ENCODE data around the gene FPGS. TPM values are rescaled to one million over a fixed set of nuclear protein-coding genes. Genes with fewer than 3 reads are reported as not detected.
"Not testable (repeated sequence)": the region's sequence is repeated elsewhere in the genome, so short reads cannot be mapped to it uniquely, and the experiment has no call there.

Gene FPGS, protein sequence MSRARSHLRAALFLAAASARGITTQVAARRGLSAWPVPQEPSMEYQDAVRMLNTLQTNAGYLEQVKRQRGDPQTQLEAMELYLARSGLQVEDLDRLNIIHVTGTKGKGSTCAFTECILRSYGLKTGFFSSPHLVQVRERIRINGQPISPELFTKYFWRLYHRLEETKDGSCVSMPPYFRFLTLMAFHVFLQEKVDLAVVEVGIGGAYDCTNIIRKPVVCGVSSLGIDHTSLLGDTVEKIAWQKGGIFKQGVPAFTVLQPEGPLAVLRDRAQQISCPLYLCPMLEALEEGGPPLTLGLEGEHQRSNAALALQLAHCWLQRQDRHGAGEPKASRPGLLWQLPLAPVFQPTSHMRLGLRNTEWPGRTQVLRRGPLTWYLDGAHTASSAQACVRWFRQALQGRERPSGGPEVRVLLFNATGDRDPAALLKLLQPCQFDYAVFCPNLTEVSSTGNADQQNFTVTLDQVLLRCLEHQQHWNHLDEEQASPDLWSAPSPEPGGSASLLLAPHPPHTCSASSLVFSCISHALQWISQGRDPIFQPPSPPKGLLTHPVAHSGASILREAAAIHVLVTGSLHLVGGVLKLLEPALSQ
- total RNA-seq: 18.3 TPM

DNA sequence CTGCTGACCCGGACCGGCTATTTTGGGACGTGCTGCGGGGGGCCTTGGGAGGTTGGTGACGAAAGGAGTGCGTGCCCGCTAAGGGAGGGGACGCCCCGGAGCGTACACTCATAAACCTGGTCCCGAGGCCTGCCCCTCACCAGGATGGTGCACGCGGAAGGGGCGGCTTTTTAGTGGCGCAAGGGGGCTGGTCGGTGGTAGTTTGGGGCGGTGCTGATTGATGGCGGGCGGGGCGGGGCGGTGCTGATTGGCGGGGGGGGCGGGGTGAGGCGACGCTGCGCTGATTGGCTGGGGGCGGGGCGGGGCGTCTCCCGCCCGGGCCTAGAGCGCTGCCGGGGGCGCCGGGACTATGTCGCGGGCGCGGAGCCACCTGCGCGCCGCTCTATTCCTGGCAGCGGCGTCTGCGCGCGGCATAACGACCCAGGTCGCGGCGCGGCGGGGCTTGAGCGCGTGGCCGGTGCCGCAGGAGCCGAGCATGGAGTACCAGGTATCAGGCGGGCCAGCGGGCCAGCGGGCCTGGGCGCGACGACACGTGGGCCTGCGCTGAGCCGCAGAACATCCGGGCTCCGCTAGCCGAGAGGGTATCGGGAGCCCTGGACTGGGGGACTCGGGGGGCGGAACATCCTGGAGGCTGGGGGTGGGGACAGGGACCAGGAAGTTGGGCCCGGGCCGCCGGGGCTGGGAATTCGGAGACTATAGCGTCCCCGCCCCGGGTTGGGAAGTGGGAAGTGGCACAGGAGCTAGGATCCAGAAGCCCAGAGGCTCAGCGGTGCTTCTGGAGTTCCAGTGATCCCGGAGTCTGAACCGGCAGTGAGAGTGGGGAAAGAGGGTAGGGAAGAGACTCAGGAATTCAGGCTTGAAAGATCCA, at the start of gene FPGS:
FPGS (plus strand) TSS at position 307 of the 868 bp plus-strand sequence; CDS start at position 350, 43 bp downstream.
- FAIRE-seq (no peak), DNase-seq (ENCODE audit: low spot score in 2 of 2) (peak; percentile 96 to 97)

DNA sequence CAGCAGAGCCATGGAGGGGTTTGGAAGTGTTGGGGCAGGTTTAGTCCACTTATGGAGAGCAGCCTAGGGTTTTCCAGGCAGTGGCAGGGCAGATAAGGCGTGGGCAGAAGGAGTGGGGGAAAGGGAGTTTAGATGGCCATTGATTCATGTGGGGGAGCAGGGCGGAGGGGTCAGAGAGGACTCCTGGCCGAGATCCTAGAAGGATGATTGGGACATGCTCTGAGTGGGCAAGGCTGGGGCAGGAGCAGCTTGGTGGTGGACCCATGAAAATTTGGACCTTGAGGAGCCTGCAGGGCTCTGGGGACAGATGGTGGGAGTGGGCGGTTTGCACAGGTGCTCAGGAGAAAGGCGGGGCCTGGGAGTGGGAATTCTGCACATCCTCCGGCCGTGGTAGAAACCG, 49.5 kb upstream of the FPGS start:
- peak in 1 of 2 donors; percentile 47 for DNase-seq (ENCODE audit: low spot score in 2 of 2)
- no peak for FAIRE-seq

DNA sequence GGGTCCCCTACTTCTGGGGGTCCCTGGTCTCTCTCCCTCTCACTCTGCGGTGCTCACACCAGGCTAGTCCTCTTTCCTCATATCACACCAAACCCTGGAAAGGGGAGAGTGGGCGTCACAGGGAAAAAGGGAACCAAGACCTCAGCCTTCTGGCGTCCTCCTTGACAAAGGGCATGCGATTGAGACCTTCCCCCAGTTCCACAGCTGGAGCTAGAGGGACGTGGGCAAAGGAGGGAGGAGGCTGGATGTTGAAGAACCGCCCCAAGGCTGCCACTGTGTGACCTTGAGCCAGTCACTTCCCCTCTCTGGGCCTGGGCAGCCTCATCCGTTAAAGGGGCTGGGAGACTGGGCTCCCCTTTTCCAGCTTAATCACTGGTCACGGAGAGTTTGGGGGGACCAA, 49.1 kb upstream of the FPGS start:
- FAIRE-seq (no peak), DNase-seq (ENCODE audit: low spot score in 2 of 2) (no peak)

DNA sequence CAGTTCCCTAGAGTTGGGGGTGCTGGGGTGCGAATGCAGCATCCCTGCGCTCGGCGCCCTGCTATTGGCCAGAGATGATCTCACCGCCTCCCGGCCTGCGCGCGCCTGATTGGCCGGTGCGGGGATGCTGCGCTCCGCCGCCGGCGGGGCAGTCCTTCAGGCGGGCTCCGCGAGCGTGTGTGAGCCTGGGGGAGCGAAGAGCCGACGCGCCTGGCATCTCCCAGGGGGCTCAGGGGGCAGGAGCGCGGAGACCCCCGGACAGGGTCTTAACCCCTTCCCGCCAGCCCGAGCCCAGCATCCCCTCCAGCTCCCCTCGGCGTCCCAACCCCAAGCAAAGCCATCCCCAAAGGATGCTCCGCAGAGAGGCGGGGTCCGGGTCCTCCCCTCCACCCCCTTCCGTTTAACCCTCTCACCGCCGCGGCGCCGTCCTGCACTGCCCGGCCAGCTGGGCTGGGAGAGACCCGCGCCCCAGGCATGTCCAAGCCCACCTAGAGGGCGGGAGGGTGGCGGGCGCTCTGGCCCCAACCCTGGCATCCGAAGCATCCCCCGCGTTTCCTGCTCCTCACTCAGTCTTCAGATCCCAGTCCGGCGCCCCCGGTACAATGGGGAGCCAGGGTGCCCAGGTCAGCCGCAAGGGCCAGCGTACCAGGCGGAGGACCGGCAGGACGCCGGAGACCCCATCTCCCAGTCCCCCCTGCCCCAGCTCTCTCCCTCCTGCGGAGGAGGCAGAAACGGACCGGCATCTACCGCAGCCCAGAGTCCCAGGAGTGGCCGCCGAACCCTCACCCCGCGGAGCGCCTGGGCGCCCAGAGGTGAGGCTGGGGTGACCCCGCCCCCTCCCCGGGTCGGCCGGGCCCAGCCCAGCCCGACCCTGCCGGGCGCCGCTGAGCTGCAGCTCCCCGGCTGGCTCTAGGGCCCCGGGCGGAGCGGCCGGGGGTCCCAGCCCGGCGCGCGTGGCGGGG, 48.3 kb upstream of the FPGS start:
- peak; percentile 61 to 81 for DNase-seq (ENCODE audit: low spot score in 2 of 2)

DNA sequence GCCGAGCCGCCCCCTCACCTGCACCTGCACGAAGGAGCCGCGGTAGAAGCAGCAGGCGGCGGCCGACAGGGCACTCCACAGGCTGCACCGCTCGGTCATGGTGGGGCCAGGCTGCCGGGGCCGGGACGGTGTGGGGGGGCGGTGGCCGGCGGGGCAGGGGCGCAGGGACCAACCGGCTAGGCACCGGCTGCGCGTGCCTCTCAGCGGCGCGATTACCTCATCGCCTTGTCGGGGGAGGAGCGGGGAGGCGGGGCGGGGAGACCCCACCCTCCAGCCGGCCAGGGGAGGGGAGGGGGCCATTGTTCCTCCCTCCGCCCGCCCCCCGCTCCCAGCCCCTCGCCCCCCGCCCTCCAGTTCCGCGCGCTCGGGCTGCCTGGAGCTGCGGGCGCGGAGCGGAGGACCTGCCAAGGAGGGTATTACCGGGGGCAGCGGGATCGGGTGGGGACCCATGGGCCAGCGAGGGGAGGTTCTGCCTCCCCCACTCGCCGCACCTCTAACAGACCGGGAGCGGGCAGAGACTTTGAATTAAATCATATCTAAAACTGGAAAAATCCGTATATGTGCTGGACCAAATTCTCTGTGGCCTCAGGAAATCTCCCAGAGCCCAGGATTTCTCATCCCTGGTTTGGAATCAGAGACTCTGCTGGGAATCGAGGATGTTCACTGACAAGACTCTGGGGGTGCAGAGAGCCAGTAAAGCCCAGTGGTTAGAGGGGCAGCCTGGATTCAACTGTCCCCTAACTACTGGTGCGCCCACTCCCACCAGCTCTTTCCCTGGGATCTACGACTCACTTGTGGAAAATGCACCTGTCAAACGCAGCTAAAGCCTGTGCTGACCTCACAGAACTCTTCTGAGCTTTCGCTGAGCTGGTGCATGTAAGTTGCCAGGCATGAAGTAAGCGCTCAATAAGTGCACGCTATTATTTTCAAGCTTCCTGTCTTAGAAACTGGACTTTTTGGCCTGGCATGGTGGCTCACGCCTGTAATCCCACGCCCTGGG, 47.3 kb upstream of the FPGS start:
- FAIRE-seq (no peak), DNase-seq (ENCODE audit: low spot score in 2 of 2) (peak; percentile 60 to 73)

More for the DNA sequence above, 48.3 kb upstream of the FPGS start:
- FAIRE-seq: no peak

DNA sequence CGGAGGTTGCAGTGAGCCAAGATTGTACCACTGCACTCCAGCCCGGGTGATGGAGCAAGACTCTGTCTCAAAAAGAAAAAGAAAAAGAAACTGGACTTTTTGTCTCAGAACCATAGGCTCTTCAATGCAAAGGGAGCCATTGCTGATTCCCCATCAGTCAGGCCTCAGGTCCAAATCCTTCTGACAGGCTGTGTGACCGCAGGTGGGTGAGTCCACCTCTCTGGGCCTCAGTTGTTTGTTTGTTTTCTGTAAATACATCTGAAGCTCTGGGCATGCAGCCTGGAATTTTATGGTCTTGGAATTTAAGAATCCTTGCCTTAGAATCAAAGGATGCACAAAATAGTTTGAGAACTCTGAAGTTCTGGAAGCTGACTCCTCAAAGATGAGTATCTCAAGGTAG, 46.4 kb upstream of the FPGS start:
- DNase-seq (ENCODE audit: low spot score in 2 of 2) (no peak), FAIRE-seq (no peak)

DNA sequence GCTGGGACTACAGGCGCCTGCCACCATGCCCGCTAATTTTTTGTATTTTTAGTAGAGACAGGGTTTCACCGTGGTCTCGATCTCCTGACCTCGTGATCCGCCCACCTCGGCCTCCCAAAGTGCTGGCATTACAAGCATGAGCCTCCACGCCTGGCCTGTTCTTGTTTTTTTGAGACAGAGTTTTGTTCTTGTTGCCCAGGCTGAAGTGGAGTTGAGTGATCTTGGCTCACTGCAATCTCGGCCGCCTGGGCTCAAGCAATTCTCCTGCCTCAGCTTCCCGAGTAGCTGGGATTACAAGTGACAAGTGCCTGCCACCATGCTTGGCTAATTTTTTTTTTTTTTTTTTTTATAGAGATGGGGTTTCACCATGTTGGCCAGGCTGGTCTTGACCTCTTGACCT, 45.9 kb upstream of the FPGS start:
- DNase-seq (ENCODE audit: low spot score in 2 of 2); FAIRE-seq: not testable (repeated sequence)

DNA sequence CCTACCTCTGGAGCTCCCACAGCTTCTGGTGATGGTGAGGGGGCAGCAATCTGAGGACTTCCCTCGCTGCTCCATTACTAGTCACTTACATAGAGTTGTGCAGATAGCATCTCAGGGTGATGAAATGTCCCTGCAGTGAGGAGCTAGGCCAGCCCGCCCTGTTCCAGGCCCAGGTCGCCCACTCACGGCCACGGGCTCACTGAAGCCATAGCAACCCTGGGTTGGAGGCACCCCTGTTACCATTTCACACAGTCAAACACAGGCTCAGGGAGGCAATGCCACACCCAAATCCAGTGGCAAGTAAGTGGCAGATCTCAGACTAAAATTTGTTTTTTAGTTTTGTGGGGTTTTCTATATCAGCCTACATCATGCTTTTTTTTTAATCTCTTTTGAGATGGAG, 43.8 kb upstream of the FPGS start:
- FAIRE-seq: no peak
- DNase-seq (ENCODE audit: low spot score in 2 of 2): no peak

DNA sequence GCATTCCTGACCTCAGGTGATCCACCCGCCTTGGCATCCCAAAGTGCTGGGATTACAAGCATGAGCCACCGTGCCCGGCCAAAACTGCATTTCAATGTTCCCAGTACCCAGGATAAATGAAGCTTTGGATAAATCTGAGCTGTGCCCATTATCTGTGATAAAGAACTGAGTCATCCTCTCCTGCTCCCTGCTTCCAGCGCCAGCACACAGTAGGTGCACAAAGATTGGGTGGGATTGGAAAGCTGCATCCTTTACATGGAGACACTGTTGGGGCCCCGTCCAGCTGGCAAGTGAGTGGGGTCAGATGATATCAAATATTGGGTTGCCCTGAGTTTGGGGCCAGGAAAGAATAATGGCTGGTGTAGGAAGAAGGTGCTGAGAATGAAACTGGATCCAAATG, 41.6 kb upstream of the FPGS start:
- no peak for DNase-seq (ENCODE audit: low spot score in 2 of 2)
- no peak for FAIRE-seq

DNA sequence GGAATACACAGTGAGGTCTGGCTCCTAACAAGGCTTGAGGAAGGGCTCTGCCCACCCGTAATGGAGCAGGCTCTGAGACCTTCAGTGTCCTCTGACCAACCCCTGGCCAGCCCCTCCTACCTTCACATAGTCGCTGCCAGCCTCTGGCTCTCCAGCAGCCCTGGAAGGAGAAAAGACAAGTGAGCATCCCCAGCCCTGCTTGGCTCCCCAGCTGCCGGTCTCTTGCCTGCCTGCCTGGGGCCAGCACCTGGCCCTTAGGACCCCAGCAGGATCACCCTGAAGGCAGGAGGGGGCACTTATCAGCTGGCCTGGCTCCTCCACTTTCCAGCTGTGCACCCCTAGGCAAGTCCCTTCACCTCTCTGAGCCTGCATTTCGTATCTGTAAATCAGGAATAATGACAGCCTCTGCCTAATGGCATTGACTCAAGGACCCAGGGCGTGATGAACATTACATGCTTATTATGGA, 41.2 kb upstream of the FPGS start:
- DNase-seq (ENCODE audit: low spot score in 2 of 2) (no peak), FAIRE-seq (no peak)

DNA sequence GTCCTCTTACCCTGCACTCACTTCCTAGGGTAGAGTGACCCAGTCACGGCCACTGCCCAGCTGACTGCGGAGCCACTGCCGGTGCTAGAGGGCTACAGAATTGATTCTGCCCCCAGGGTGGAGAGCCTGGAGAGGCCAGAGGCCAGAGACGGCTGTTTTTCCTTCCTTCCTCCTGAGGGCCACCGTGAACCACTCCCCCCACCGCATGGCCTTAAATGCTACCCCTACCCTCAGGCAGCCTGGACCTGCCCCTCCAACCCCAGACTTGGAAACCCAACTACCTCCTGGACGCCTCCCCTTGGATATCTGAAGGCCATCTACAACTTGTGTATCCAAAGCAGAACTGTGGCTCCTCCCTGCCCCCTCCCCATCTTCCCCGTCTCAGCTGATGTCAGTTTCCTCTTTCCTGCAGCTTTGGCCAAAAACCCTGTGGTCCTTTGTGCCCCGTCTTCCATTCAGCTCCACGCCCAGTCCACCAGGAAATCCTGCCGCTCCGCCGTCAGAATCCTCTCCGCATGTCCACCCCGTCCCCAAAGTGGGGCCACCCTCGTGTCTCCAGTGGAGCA, 40.5 kb upstream of the FPGS start:
- FAIRE-seq (no peak), DNase-seq (ENCODE audit: low spot score in 2 of 2) (peak in 1 of 2 donors; percentile 48)

DNA sequence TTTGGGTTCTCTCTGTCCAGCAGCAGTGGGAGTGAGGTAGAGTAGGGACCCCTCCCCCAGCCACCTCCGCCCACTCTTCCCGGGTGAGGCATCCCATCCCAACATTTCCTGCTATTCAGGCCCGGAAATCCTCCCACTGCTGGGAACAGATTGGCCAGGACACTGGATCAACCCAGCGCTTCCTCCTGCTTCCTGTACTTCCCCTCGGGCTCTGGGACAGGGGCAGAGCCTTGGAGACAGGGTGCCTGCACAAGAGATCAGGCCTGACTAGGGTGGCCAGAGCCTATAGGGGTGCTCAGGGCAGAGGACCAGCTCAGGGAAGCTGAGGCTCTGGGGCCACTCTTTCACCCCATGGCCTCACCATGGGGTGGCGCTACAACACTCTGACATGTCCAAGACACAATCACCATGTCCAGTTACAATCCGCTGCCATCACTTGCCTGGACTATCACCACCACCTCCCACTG, 38.7 kb upstream of the FPGS start:
- DNase-seq (ENCODE audit: low spot score in 2 of 2) (peak in 1 of 2 donors; percentile 42), FAIRE-seq (no peak)

DNA sequence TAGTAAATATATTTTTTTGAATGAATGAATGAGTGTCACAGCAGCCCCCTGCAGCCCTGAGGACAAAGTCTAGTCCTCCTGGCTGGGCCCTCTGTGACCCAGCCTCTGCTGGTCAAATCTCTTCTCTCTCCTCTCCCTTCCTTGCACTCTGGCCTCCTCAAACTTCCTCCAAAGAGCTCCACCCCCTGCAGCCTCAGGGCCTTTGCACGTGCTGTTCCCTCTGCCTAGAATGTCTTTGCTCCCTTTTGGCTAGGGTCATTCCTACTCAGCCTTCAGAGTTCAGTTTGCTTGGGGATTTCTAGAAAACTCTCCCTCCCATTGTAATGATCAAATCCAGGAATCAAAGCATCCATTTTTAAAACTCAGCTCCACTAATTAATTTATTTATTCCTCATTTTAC, 37.3 kb upstream of the FPGS start:
- FAIRE-seq (no peak), DNase-seq (ENCODE audit: low spot score in 2 of 2) (no peak)

DNA sequence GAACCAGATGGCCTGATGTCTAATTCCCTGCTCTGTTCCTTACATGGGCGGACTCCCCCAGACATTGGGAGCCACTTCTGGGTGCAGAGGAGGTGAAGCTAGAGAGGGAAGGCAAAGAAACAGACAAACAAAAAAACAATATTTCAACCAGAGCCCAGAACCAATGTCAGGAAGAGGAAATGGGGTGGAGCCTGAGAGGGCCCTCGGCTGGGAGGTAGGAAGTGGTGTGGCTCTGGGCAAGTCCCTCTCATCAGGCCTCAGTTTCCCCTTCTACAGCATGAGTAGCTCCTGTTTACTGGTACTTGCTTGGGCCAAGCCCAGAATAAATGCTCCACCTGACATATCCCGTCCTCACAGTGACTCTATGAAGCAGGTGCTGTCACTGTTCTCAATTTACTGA, 35.3 kb upstream of the FPGS start:
- DNase-seq (ENCODE audit: low spot score in 2 of 2) (no peak), FAIRE-seq (no peak)

DNA sequence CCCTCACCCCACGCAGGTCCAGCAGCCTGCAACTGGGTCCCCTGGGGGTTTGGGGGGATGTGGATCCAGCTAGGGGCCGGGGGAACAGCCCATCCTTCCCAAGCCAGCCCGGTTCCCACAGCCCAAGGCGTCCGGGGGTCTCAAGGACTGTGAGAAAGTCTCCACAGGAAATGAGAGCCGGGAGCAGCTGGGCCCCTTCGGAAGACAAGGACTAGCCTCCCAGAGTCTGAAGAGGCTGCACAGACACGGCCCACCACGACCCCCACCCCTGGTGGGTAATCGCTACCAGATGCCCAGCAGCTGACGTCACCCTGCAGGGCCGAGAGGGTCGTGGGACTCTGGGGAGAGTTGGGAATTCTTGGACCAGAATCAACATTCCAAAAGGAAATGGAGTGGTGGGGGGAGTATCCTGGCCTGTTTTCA, 34.8 kb upstream of the FPGS start:
- no peak for DNase-seq (ENCODE audit: low spot score in 2 of 2)
- FAIRE-seq: no peak

DNA sequence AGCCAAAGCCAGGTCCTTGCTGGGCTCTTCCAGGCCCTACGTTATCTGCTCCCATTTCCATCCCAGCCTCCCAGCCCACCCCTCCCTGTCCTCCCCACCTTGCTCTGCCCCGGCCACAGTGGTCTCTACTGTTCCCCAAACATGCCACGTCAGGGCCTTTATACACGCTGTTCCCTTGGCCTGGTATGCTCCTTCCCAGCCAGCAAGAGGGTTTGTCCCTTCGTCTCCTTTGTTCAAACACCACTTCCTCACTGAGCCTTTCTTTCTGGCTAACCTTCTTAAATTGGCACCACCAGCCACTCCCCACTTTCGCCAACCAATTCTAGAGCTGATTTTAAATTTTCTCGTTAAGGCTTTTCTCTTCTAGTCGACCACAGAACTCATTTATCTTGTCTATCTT, 34.0 kb upstream of the FPGS start:
- no peak for DNase-seq (ENCODE audit: low spot score in 2 of 2)
- no peak for FAIRE-seq

DNA sequence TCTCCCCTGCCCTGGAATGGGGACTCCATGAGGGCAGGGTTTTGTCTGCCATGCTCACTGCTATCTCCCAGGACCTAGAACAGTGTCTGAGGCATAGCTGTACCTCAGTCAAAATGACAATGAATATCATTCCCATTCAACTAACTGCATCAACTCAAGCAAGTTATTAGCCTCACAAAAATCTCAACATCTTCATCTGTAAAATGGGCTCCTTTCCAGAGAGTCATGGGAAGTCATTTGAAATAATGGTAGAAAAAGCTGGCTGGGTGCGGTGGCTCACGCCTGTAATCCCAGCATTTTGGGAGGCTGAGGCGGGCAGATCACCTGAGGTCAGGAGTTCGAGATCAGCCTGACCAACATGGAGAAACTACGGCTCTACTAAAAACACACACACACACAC, 33.6 kb upstream of the FPGS start:
- DNase-seq (ENCODE audit: low spot score in 2 of 2): no peak
- no peak for FAIRE-seq

DNA sequence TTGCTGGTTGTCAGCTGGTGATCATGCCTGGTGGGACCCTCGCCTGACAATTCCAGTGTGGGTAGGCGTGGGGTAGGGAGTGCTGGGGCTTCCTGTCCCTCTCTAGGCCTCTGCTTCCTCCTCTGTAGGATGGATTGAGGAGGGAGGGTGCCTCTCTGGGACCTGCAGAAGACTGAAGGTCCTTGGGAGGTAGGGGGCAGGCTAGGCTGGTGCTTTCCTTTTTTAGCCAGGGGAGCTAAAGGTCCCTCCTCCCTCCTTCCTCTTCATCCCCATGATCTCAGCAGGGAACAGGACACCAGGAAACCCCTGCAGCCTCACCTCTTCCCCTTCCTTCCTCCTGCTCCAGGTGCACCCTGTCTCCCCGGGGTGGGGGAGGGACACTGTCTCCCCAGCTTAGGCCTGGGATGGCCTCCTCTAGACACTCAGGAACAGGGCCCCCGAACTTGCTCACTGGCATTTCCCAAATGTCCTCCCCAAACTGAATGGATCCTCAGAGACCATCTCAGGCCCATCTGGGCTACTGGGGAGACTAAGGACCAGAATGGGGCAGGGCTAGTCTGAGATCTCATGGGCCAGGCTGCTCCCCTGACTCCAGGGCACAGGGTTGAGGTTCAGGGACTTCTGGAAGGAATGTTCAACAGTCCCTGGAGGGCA, 32.6 kb upstream of the FPGS start:
- no peak for DNase-seq (ENCODE audit: low spot score in 2 of 2)
- no peak for FAIRE-seq

All from frontal cortex (tissue), 4 donors.